GM10266 (cell line): ENCODE measurements around the gene P2RX7.
"Not testable (repeated sequence)": the region's sequence is repeated elsewhere in the genome, so short reads cannot be mapped to it uniquely, and the experiment has no call there.

Experiments
- DNase-seq: peaks from one replicate; pipeline ENCODE4 v3.0.0; 2012; ENCODE audit errors: extremely low spot score
- CTCF ChIP-seq: IDR thresholded peaks from 2 replicates; pipeline ENCODE4 v1.5.1; 2012; ENCODE audit warnings: mild to moderate bottlenecking, low read depth; ENCODE audit not compliant: control insufficient read depth, insufficient read depth; ENCODE audit errors: missing control alignments

Gene P2RX7

DNA sequence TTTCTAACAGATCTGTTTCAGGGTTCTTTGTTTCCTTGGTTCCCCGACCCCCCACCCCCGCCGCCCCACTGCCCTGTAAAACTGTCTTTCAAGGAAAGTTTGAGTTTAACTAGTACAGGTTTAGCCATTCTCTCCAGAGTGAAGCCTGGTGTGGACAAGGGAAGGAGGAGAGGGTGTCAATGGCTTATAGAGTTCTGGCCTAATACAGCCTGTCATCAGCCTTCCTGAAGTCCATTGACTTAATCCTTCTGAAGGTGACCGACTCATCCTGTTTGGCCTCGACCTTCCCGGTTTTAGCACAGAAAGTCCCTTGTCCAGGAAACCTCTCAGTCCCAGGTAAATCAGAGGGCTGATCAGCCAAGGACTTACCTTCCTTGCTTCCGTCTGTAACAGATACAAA, 66.3 kb downstream of the P2RX7 start:
- TF ChIP-seq CTCF, result no peak
- no peak for DNase-seq

DNA sequence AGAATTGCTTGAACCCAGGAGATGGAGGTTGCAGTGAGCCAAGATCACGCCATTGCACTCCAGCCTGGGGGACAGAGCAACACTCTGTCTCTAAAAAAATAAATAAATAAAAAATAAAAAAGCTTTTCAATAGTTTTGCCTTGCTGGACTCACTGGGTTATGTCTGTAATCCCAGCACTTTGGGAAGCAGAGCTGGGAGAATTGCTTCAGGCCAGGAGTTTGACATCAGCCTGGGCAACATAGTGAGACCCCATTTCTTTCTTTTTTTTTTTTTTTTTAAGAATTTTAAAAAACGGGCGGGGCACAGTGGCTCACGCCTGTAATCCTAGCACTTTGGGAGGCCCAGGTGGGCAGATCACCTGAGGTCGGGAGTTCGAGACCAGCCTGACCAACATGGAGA, 68.5 kb downstream of the P2RX7 start:
- DNase-seq, result not testable (repeated sequence)

DNA sequence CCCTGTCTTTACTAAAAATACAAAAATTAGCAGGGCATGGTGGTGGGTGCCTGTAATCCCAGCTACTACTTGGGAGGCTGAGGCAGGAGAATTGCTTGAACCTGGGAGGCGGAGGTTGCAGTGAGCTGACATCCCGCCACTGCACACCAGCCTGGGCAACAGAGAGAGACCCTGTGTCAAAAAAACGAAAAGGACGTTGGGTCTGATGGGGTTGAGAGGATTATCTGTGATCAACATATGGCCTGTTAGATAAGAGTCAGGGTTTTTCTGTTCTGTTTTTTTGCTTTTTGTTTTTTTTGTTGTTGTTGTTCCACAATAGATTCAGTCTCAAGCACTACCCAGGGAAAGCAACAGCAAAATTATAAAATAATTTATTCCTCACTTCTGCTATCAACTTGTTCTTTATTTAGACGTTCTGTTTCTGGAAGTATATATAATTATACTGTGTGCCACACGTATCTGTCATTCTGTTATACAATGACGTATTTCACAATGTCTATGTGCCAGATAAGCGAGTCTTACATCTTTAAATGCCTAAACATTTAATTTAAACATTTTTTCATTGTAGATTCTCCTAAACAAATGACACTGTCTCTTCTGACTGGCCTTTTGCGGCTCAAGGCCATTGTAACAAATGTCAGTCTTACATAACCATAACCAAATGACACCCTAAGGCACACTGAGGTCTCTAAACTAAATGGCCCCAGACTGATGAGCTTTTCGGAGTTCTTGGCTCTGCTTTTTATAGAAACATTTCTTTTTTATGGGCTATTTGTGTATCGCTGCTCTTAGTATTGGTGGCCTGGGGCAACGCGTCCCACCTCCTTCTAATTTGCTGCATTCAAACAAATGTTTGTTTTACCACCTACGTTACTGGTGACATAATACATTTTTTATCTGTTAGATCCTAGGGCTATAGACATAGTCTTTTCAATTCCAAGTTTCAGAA, 70.0 kb downstream of the P2RX7 start:
- no peak for DNase-seq
- TF ChIP-seq CTCF, result no peak

DNA sequence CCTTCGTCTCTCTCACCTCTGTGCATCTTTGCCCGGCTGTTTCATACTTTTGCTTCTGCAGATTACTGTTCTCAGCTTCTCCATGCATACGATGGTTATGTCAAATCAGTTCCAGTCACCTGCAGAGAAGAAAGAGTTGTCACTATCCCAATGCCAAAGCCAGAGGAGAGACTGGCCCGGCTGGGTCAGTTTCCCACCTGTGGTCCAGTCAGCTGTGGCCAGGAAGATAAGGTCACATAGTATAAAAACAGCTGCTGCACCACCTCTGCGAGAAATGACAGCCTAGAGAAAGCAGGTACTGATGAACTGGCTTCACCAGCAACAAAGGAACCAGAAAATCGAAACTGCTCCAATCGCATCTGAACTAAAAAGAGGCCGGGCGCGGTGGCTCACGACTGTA, 70.8 kb downstream of the P2RX7 start:
- no peak for TF ChIP-seq CTCF
- DNase-seq, result no peak

- no peak for DNase-seq
These were observed 72.8 kb downstream of the P2RX7 start for GRCh38 chr12:121205491-121205890.

GRCh38 chr12:121208571-121208970, 75.9 kb downstream of the P2RX7 start:
- not testable (repeated sequence) for DNase-seq

More at GRCh38 chr12:121205491-121205890, 72.8 kb downstream of the P2RX7 start:
- TF ChIP-seq CTCF, result no peak

GRCh38 chr12:121209221-121209620, 76.5 kb downstream of the P2RX7 start:
- DNase-seq, result no peak
- TF ChIP-seq CTCF, result no peak

DNA sequence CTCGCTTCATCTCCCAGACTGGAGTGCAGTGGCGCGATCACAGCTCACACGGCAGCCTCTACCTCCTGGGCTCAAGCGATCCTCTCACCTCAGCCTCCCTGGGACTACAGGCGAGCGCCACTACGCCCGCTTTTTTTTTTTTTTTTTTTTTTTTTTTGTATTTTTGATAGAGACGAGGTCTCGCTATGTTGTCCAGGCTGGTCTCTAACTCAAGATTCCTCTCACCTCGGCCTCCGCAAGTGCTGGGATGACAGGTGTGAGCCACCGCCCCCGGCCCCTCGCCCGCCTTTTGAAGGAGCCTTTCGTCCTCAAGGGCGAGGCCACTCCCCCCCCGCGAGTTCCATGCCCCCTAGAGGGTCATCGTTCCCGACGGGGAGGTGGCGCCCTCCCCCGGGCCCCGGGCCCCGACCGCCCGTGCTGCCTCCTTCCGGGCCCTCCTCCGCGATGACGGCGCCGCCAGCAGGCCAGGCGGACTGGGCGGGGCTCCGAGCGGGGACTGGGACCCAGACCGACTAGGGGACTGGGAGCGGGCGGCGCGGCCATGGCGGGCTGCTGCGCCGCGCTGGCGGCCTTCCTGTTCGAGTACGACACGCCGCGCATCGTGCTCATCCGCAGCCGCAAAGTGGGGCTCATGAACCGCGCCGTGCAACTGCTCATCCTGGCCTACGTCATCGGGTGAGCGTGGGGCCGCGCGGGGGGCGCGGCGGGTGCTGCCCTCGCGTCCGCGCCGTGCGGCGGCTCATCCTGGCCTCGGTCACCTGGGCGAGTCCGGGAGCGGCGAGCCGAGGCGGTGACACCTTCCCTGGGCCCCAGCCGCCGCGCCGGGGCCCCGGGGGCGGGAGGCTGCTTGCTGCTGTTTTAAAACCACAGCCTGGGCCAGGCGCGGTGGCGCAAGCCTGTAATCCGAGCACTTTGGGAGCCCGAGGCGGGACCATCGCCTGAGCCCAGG, 77.2 kb downstream of the P2RX7 start, which contains the start of gene P2RX4:
Gene P2RX4, plus strand, starts transcription at position 506 of the 949 bp plus-strand sequence. Its CDS starts 36 bp downstream, at position 542.
- TF ChIP-seq CTCF, result peak; percentile 58
- peak; percentile 95 for DNase-seq
